ENCODE results near the gene FPR2. TPM values are rescaled to one million over a fixed set of nuclear protein-coding genes. Genes with fewer than 3 reads are reported as not detected.

FPR2 gene
- polyA plus RNA-seq, 1 donor (not counting 4 experiments of a cell fraction or from before 2014, with no cell fraction given), result 0.05 TPM

- Histone ChIP-seq H3K9me3 (ENCODE audit: control insufficient read depth, low read depth, low read length) (no peaks in the 10 kb centered on the region), H3K27ac (ENCODE audit: control insufficient read depth, insufficient read depth, low read length) (no peak overlapping the region), H3K27me3 (ENCODE audit: control insufficient read depth, extremely low read depth, insufficient read depth, low read length) (no peaks in the 10 kb centered on the region), H2AFZ (ENCODE audit: control insufficient read depth, low read length) (no peak overlapping the region), H3K9me1 (ENCODE audit: control insufficient read depth, extremely low read depth, insufficient read depth, low read length) (no peaks in the 10 kb centered on the region), H3K4me3 (ENCODE audit: control insufficient read depth in 2 of 3, extremely low read depth in 1 of 3, insufficient read depth in 2 of 3, low read depth in 1 of 3, low read length in 3 of 3) (no peak overlapping the region), H3K4me1 (ENCODE audit: control insufficient read depth, extremely low read depth, insufficient read depth, low read length) (peaks cover 7% of the 10 kb centered on the region), H4K20me1 (ENCODE audit: control insufficient read depth, extremely low read depth, insufficient read depth, low read length) (no peaks in the 10 kb centered on the region), H3K9ac (ENCODE audit: control insufficient read depth, extremely low read depth, insufficient read depth, low read length) (no peak overlapping the region), H3K36me3 (ENCODE audit: control insufficient read depth in 2 of 2, extremely low read depth in 1 of 2, insufficient read depth in 2 of 2, low read length in 2 of 2) (no peaks in the 10 kb centered on the region), H3K4me2 (ENCODE audit: control insufficient read depth, extremely low read depth, insufficient read depth, low read depth, low read length) (no peak overlapping the region), H3K79me2 (ENCODE audit: control insufficient read depth, insufficient read depth, low read length) (no peaks in the 10 kb centered on the region)
- TF ChIP-seq, protein P1, sequence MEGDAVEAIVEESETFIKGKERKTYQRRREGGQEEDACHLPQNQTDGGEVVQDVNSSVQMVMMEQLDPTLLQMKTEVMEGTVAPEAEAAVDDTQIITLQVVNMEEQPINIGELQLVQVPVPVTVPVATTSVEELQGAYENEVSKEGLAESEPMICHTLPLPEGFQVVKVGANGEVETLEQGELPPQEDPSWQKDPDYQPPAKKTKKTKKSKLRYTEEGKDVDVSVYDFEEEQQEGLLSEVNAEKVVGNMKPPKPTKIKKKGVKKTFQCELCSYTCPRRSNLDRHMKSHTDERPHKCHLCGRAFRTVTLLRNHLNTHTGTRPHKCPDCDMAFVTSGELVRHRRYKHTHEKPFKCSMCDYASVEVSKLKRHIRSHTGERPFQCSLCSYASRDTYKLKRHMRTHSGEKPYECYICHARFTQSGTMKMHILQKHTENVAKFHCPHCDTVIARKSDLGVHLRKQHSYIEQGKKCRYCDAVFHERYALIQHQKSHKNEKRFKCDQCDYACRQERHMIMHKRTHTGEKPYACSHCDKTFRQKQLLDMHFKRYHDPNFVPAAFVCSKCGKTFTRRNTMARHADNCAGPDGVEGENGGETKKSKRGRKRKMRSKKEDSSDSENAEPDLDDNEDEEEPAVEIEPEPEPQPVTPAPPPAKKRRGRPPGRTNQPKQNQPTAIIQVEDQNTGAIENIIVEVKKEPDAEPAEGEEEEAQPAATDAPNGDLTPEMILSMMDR (optimal IDR thresholded peaks at IDR 0.05 in 1 of 3, IDR thresholded peaks at IDR 0.05 in 1 of 3, conservative IDR thresholded peaks at IDR 0.05 in 1 of 3; ENCODE audit: extremely low read depth in 1 of 3, insufficient read depth in 2 of 3, low read length in 3 of 3), result no peak
- no peak for TF ChIP-seq EZH2 (IDR thresholded peaks at IDR 0.05; ENCODE audit: low read length)
- DNase-seq (ENCODE audit: low read depth, low spot score) (no peak), FAIRE-seq (no peak)
- dilution Hi-C loops (cut with MboI; ENCODE audit: extremely low pct_ligation_motif_present, low sequenced_read_pairs), result no loop called here
Measured at GRCh38 chr19:51797480-51797879, 36.5 kb downstream of the FPR2 start.

DNA sequence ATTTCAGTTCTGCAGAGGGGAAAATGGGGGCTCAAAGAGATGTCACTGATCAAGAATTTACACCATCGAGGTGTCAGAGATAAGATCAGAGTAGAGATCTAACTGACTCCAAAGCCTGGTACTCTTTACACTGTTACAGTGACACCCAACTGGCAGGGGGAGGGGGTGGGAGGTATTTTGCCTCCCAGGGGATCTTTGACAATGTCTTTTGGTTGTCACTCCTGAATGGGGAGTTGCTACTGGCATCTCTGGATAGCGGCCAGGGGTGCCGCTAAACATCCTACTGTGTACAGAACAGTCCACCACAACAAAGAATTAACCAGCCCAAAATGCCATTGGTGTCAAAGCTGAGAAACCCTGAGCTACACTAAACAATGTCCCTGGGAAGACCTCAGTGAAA, 37.1 kb downstream of the FPR2 start:
- Histone ChIP-seq H3K4me1 (ENCODE audit: control insufficient read depth, extremely low read depth, insufficient read depth, low read length) (peaks cover 7% of the 10 kb centered on the region), H3K36me3 (ENCODE audit: control insufficient read depth in 2 of 2, extremely low read depth in 1 of 2, insufficient read depth in 2 of 2, low read length in 2 of 2) (no peaks in the 10 kb centered on the region), H4K20me1 (ENCODE audit: control insufficient read depth, extremely low read depth, insufficient read depth, low read length) (no peaks in the 10 kb centered on the region), H3K4me3 (ENCODE audit: control insufficient read depth in 2 of 3, extremely low read depth in 1 of 3, insufficient read depth in 2 of 3, low read depth in 1 of 3, low read length in 3 of 3) (no peak overlapping the region), H3K9me1 (ENCODE audit: control insufficient read depth, extremely low read depth, insufficient read depth, low read length) (no peaks in the 10 kb centered on the region), H3K27ac (ENCODE audit: control insufficient read depth, insufficient read depth, low read length) (no peak overlapping the region), H3K27me3 (ENCODE audit: control insufficient read depth, extremely low read depth, insufficient read depth, low read length) (no peaks in the 10 kb centered on the region), H3K9me3 (ENCODE audit: control insufficient read depth, low read depth, low read length) (no peaks in the 10 kb centered on the region), H3K79me2 (ENCODE audit: control insufficient read depth, insufficient read depth, low read length) (no peaks in the 10 kb centered on the region), H3K4me2 (ENCODE audit: control insufficient read depth, extremely low read depth, insufficient read depth, low read depth, low read length) (no peak overlapping the region), H3K9ac (ENCODE audit: control insufficient read depth, extremely low read depth, insufficient read depth, low read length) (no peak overlapping the region), H2AFZ (ENCODE audit: control insufficient read depth, low read length) (no peak overlapping the region)
- dilution Hi-C loops (cut with MboI; ENCODE audit: extremely low pct_ligation_motif_present, low sequenced_read_pairs), result no loop called here
- DNase-seq (ENCODE audit: low read depth, low spot score) (no peak), FAIRE-seq (no peak)
- no peak for TF ChIP-seq EZH2 (IDR thresholded peaks at IDR 0.05; ENCODE audit: low read length)
- TF ChIP-seq, protein P1 (optimal IDR thresholded peaks at IDR 0.05 in 1 of 3, IDR thresholded peaks at IDR 0.05 in 1 of 3, conservative IDR thresholded peaks at IDR 0.05 in 1 of 3; ENCODE audit: extremely low read depth in 1 of 3, insufficient read depth in 2 of 3, low read length in 3 of 3), result no peak
